Ishikawa (cell line): ENCODE measurements around the gene RASSF7.

Experiments used
- CEBPB ChIP-seq: IDR thresholded peaks from 2 replicates; pipeline ENCODE4 v1.6.1; 2012
- CREB1 ChIP-seq: IDR thresholded peaks from 2 replicates; pipeline ENCODE4 v1.6.1; 2012; ENCODE audit warnings: low read depth
- EGR1 ChIP-seq: IDR thresholded peaks from 2 replicates; pipeline ENCODE4 v1.6.1; 2012
- EP300 ChIP-seq: IDR thresholded peaks from 2 replicates; pipeline ENCODE4 v1.6.1; 2012; ENCODE audit warnings: borderline replicate concordance
- FOXM1 ChIP-seq: IDR thresholded peaks from 2 replicates; pipeline ENCODE4 v1.6.1; 2012; ENCODE audit warnings: low read depth, borderline replicate concordance
- NFIC ChIP-seq: IDR thresholded peaks from 2 replicates; pipeline ENCODE4 v1.6.1; 2012
- RAD21 ChIP-seq: IDR thresholded peaks from 2 replicates; pipeline ENCODE4 v1.6.1; 2012; ENCODE audit warnings: low read depth
- TAF1 ChIP-seq: IDR thresholded peaks from 2 replicates; pipeline ENCODE4 v1.6.1; 2012; ENCODE audit warnings: low read depth, mild to moderate bottlenecking
- TCF12 ChIP-seq: IDR thresholded peaks from 2 replicates; pipeline ENCODE4 v1.6.1; 2012; ENCODE audit warnings: low read depth
- TEAD4 ChIP-seq: IDR thresholded peaks from 2 replicates; pipeline ENCODE4 v1.6.1; 2012
- YY1 ChIP-seq: IDR thresholded peaks from 2 replicates; pipeline ENCODE4 v1.6.1; 2012; ENCODE audit warnings: low read depth
- ZBTB7A ChIP-seq: IDR thresholded peaks from 2 replicates; pipeline ENCODE4 v1.6.1; 2012; ENCODE audit warnings: low read depth
- TF ChIP-seq, protein P1 (sequence below): IDR thresholded peaks from 2 replicates; pipeline ENCODE4 v1.6.1; 2012
- TF ChIP-seq, protein P2 (sequence below): IDR thresholded peaks from 2 replicates; pipeline ENCODE4 v1.6.1; 2012
- TF ChIP-seq, protein P3 (sequence below): IDR thresholded peaks from 2 replicates; pipeline ENCODE4 v1.6.1; 2012; ENCODE audit warnings: low read depth, mild to moderate bottlenecking

RASSF7 gene

DNA sequence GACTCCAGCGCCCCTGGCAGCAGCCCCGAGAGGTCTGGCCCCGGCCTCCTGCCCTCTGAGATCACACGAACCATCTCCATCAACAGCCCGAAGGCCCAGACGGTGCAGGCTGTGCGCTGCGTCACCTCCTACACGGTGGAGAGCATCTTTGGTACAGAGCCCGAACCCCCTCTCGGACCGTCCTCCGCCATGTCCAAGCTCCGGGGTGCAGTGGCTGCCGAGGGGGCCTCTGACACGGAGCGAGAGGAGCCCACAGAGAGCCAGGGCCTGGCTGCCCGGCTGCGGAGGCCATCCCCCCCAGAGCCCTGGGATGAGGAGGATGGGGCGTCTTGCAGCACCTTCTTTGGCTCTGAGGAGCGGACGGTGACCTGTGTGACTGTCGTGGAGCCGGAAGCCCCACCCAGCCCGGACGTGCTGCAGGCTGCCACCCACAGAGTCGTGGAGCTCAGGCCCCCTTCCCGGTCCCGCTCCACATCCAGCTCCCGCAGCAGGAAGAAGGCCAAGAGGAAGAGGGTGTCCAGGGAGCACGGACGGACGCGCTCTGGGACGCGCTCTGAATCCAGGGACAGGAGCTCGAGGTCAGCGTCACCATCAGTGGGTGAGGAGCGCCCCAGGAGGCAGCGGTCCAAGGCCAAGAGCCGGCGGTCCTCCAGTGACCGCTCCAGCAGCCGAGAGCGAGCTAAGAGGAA is 47.3 kb downstream of the RASSF7 start:
- TF ChIP-seq TAF1, result no peak
- TF ChIP-seq TCF12, result no peak
- no peak for TF ChIP-seq YY1
- TF ChIP-seq CREB1, result no peak
- TF ChIP-seq, protein P1, sequence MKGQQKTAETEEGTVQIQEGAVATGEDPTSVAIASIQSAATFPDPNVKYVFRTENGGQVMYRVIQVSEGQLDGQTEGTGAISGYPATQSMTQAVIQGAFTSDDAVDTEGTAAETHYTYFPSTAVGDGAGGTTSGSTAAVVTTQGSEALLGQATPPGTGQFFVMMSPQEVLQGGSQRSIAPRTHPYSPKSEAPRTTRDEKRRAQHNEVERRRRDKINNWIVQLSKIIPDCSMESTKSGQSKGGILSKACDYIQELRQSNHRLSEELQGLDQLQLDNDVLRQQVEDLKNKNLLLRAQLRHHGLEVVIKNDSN, result no peak
- no peak for TF ChIP-seq FOXM1
- TF ChIP-seq, protein P2, sequence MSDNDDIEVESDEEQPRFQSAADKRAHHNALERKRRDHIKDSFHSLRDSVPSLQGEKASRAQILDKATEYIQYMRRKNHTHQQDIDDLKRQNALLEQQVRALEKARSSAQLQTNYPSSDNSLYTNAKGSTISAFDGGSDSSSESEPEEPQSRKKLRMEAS, result no peak
- TF ChIP-seq EP300, result no peak
- no peak for TF ChIP-seq NFIC
- no peak for TF ChIP-seq EGR1

DNA sequence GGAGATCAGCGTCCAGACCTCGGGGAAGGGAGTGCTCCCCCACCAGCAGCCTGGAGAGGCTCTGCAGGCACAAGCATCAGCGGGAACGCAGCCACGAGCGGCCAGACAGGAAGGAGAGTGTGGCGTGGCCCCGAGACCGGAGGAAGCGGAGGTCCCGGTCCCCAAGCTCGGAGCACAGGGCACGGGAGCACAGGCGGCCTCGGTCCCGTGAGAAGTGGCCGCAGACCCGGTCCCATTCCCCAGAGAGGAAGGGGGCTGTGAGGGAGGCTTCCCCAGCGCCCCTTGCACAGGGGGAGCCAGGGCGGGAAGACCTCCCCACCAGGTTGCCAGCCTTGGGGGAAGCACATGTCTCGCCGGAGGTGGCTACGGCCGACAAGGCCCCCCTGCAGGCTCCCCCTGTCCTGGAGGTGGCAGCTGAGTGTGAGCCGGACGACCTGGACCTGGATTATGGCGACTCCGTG is 48.1 kb downstream of the RASSF7 start:
- no peak for TF ChIP-seq YY1
- no peak for TF ChIP-seq TAF1
- TF ChIP-seq, protein P1, result no peak
- TF ChIP-seq TEAD4, result no peak
- TF ChIP-seq, protein P2, result no peak
- TF ChIP-seq FOXM1, result no peak

DNA sequence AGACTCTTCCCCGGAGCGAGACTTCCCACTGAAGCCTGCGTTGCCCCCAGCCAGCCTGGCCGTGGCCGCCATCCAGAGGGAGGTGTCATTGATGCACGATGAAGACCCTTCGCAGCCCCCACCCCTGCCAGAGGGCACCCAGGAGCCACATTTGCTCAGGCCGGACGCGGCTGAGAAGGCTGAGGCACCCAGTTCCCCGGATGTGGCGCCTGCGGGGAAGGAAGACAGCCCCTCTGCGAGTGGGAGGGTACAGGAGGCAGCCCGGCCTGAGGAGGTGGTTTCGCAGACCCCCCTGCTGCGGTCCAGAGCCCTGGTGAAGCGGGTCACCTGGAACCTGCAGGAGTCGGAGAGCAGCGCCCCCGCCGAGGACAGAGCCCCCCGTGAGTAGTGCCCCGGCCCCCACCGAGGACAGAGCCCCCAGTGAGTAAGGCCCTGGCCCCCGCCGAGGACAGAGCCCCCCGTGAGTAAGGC is 48.6 kb downstream of the RASSF7 start:
- TF ChIP-seq ZBTB7A (no peak), TEAD4 (no peak), CREB1 (no peak), NFIC (no peak), EP300 (no peak), CEBPB (no peak), RAD21 (no peak), TAF1 (no peak), FOXM1 (no peak), EGR1 (no peak), YY1 (no peak)
- TF ChIP-seq, protein P3, sequence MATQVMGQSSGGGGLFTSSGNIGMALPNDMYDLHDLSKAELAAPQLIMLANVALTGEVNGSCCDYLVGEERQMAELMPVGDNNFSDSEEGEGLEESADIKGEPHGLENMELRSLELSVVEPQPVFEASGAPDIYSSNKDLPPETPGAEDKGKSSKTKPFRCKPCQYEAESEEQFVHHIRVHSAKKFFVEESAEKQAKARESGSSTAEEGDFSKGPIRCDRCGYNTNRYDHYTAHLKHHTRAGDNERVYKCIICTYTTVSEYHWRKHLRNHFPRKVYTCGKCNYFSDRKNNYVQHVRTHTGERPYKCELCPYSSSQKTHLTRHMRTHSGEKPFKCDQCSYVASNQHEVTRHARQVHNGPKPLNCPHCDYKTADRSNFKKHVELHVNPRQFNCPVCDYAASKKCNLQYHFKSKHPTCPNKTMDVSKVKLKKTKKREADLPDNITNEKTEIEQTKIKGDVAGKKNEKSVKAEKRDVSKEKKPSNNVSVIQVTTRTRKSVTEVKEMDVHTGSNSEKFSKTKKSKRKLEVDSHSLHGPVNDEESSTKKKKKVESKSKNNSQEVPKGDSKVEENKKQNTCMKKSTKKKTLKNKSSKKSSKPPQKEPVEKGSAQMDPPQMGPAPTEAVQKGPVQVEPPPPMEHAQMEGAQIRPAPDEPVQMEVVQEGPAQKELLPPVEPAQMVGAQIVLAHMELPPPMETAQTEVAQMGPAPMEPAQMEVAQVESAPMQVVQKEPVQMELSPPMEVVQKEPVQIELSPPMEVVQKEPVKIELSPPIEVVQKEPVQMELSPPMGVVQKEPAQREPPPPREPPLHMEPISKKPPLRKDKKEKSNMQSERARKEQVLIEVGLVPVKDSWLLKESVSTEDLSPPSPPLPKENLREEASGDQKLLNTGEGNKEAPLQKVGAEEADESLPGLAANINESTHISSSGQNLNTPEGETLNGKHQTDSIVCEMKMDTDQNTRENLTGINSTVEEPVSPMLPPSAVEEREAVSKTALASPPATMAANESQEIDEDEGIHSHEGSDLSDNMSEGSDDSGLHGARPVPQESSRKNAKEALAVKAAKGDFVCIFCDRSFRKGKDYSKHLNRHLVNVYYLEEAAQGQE, result no peak
- TF ChIP-seq, protein P1, result no peak
- TF ChIP-seq, protein P2, result no peak

DNA sequence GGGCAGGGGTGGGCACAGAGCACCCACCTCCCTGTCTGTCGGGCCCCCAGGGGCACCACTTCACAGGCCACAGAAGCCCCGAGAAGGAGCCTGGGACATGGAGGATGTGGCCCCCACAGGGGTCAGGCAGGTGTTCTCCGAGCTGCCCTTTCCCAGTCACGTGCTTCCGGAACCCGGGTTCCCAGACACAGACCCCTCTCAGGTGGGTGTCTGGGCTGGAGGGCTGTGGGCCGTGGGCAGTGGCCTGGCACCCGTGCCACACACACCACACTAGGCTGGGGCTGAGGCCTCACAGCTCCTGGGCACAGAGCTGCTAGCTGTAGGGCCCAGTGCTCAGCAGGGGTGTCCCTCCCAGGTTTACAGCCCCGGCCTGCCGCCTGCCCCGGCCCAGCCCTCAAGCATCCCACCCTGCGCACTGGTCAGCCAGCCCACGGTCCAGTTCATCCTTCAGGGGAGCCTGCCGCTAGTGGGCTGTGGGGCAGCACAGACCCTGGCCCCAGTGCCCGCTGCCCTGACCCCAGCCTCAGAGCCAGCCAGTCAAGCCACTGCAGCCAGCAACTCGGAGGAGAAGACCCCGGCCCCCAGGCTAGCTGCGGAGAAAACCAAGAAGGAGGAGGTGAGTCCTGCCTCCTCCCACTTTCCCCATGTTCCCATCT is 49.5 kb downstream of the RASSF7 start:
- no peak for TF ChIP-seq TEAD4
- TF ChIP-seq EP300, result no peak
- no peak for TF ChIP-seq RAD21
- TF ChIP-seq TCF12, result no peak
- TF ChIP-seq NFIC, result no peak
- no peak for TF ChIP-seq ZBTB7A
- TF ChIP-seq TAF1, result no peak
- TF ChIP-seq, protein P1, result no peak
- TF ChIP-seq CEBPB, result no peak
- no peak for TF ChIP-seq YY1
- TF ChIP-seq CREB1, result no peak
- no peak for TF ChIP-seq EGR1
- TF ChIP-seq, protein P3, result no peak
- TF ChIP-seq FOXM1, result no peak
- TF ChIP-seq, protein P2, result no peak
